Trophoblast cell (in vitro differentiated cells and primary cell): Measurements from ENCODE around the gene SLC6A18.

Experiments
- DNase-seq, 2 donors: peaks; one replicate each; pipeline ENCODE4 v3.0.0-alpha.2; 2016
- H2AFZ ChIP-seq: 2 replicates; pipeline ENCODE4 v1.6.1; 2013; ENCODE audit warnings: low read length, moderate library complexity, mild to moderate bottlenecking; ENCODE audit not compliant: insufficient read depth, poor library complexity
- H2AK5ac ChIP-seq: 2 replicates; pipeline ENCODE4 v1.6.1; 2013; ENCODE audit warnings: mild to moderate bottlenecking, low read length
- H2BK120ac ChIP-seq: 2 replicates; pipeline ENCODE4 v1.6.1; 2013; ENCODE audit warnings: low read length, mild to moderate bottlenecking, moderate library complexity; ENCODE audit not compliant: insufficient read depth, poor library complexity
- H2BK12ac ChIP-seq: 2 replicates; pipeline ENCODE4 v1.6.1; 2013; ENCODE audit warnings: mild to moderate bottlenecking, low read length, moderate library complexity
- H2BK5ac ChIP-seq: 2 replicates; pipeline ENCODE4 v1.6.1; 2013; ENCODE audit warnings: low read length, low read depth, moderate library complexity, mild to moderate bottlenecking; ENCODE audit not compliant: poor library complexity
- H3K14ac ChIP-seq: 2 replicates; pipeline ENCODE4 v1.6.1; 2013; ENCODE audit warnings: mild to moderate bottlenecking, low read length
- H3K18ac ChIP-seq: 2 replicates; pipeline ENCODE4 v1.6.1; 2013; ENCODE audit warnings: mild to moderate bottlenecking, low read length
- H3K23ac ChIP-seq: 2 replicates; pipeline ENCODE4 v1.6.1; 2013; ENCODE audit warnings: low read length
- H3K27ac ChIP-seq: 2 replicates; pipeline ENCODE4 v1.5.1; 2013; ENCODE audit warnings: low read depth, mild to moderate bottlenecking, inconsistent platforms, low read length, moderate library complexity
- H3K27me3 ChIP-seq: 2 replicates; pipeline ENCODE4 v1.6.1; 2013; ENCODE audit warnings: inconsistent platforms, mild to moderate bottlenecking, low read length, moderate library complexity; ENCODE audit not compliant: insufficient read depth
- H3K36me3 ChIP-seq, 2 experiments: 1 replicate in 1 of 2; 2 replicates in 1 of 2; pipeline ENCODE4 v1.6.1; 2013; ENCODE audit warnings: low read length in 2 of 2, mild to moderate bottlenecking in 2 of 2, moderate library complexity in 1 of 2; ENCODE audit not compliant: insufficient read depth in 2 of 2, control insufficient read depth in 1 of 2
- H3K4ac ChIP-seq: 2 replicates; pipeline ENCODE4 v1.6.1; 2013; ENCODE audit warnings: low read depth, mild to moderate bottlenecking, low read length, moderate library complexity
- H3K4me1 ChIP-seq, 2 experiments: 1 replicate in 1 of 2; 2 replicates in 1 of 2; pipeline ENCODE4 v1.6.1; 2013; ENCODE audit warnings: low read length in 2 of 2, mild to moderate bottlenecking in 2 of 2, moderate library complexity in 1 of 2; ENCODE audit not compliant: insufficient read depth in 2 of 2, control insufficient read depth in 1 of 2
- H3K4me2 ChIP-seq: 2 replicates; pipeline ENCODE4 v1.6.1; 2013; ENCODE audit warnings: inconsistent platforms, mild to moderate bottlenecking, low read length, moderate library complexity
- H3K4me3 ChIP-seq: 2 replicates; pipeline ENCODE4 v1.5.1; 2013; ENCODE audit warnings: mild to moderate bottlenecking, low read depth, low read length, inconsistent platforms
- H3K79me1 ChIP-seq: one replicate; pipeline ENCODE4 v1.6.1; 2013; ENCODE audit warnings: low read length
- H3K79me2 ChIP-seq: 2 replicates; pipeline ENCODE4 v1.6.1; 2013; ENCODE audit warnings: low read length, mild to moderate bottlenecking; ENCODE audit not compliant: control insufficient read depth, insufficient read depth, poor library complexity
- H3K9ac ChIP-seq: 2 replicates; pipeline ENCODE4 v1.6.1; 2013; ENCODE audit warnings: mild to moderate bottlenecking, low read length
- H3K9me3 ChIP-seq: 2 replicates; pipeline ENCODE4 v1.6.1; 2013; ENCODE audit warnings: low read depth, mild to moderate bottlenecking, control low read depth, inconsistent platforms, low read length; ENCODE audit not compliant: insufficient read depth
- H4K12ac ChIP-seq: 2 replicates; pipeline ENCODE4 v1.6.1; 2013; ENCODE audit warnings: low read depth, mild to moderate bottlenecking, low read length, moderate library complexity
- H4K8ac ChIP-seq: 2 replicates; pipeline ENCODE4 v1.6.1; 2013; ENCODE audit warnings: low read depth, mild to moderate bottlenecking, low read length, moderate library complexity
- H4K91ac ChIP-seq: one replicate; pipeline ENCODE4 v1.6.1; 2013; ENCODE audit warnings: low read depth, mild to moderate bottlenecking, low read length, moderate library complexity
- WGBS: extraction: QIAGEN DNeasy Blood & Tissue Kit; methylation state at CpG from one replicate; pipeline ENCODE4 v1.1.7; 2013; ENCODE audit warnings: missing lambda C conversion rate; ENCODE audit not compliant: insufficient read length, insufficient coverage; ENCODE audit errors: extremely low coverage; 5-methylcytosine and 5-hydroxymethylcytosine counted together

SLC6A18 gene

GRCh38 chr5:1257363-1257762 is 32.2 kb downstream of the SLC6A18 start:
- H3K14ac ChIP-seq: no peak overlapping the region
- no peak overlapping the region for H3K4me2 ChIP-seq
- H3K79me2 ChIP-seq: no peaks in the 10 kb centered on the region
- no peak overlapping the region for H4K8ac ChIP-seq
- H3K23ac ChIP-seq: no peak overlapping the region
- no peak overlapping the region for H4K91ac ChIP-seq
- no peak overlapping the region for H2BK120ac ChIP-seq
- no CpG with 5 or more reads among the region's 17 CpGs for WGBS
- no peak for DNase-seq
- no peak overlapping the region for H3K4me3 ChIP-seq
- H3K36me3 ChIP-seq: no peaks in the 10 kb centered on the region
- H3K27me3 ChIP-seq: no peaks in the 10 kb centered on the region
- no peak overlapping the region for H3K27ac ChIP-seq
- no peak overlapping the region for H2BK5ac ChIP-seq
- H3K9ac ChIP-seq: no peak overlapping the region
- H3K9me3 ChIP-seq: peaks cover 24% of the 10 kb centered on the region
- no peak overlapping the region for H2AK5ac ChIP-seq
- no peak overlapping the region for H2BK12ac ChIP-seq
- no peak overlapping the region for H3K4ac ChIP-seq
- no peaks in the 10 kb centered on the region for H3K4me1 ChIP-seq
- no peaks in the 10 kb centered on the region for H3K79me1 ChIP-seq
- no peak overlapping the region for H3K18ac ChIP-seq
- H2AFZ ChIP-seq: no peak overlapping the region
- no peak overlapping the region for H4K12ac ChIP-seq

DNA sequence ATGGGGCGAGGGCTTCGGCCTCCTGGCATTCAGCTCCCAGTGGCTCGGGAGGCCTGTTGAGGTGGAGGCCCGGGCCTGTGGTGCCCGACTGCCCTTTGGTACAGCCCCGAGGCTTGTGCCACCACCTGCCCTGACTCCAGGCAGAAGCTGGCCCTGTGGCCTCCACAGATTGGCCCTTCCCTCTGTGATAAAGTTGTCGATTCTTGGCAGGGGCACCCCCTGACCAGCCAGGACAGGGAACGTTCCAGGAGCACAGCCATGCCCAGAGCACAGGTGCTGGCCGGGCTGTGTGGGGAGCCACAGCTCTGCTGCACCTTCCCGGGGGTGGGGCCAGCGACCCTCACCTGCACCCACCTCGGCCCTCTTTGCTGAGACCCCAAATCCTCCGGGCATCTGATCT is 32.7 kb downstream of the SLC6A18 start:
- no peak overlapping the region for H3K4me2 ChIP-seq
- H2AFZ ChIP-seq: no peak overlapping the region
- no peak overlapping the region for H4K8ac ChIP-seq
- H4K12ac ChIP-seq: no peak overlapping the region
- H3K9ac ChIP-seq: no peak overlapping the region
- H3K4ac ChIP-seq: no peak overlapping the region
- H3K4me3 ChIP-seq: no peak overlapping the region
- no peak overlapping the region for H2BK5ac ChIP-seq
- H3K36me3 ChIP-seq: no peaks in the 10 kb centered on the region
- no peak overlapping the region for H2AK5ac ChIP-seq
- no peak overlapping the region for H3K14ac ChIP-seq
- no peak overlapping the region for H3K23ac ChIP-seq
- H2BK12ac ChIP-seq: no peak overlapping the region
- DNase-seq: no peak
- no CpG with 5 or more reads among the region's 13 CpGs for WGBS
- H3K9me3 ChIP-seq: peaks cover 29% of the 10 kb centered on the region
- no peak overlapping the region for H4K91ac ChIP-seq
- H3K79me2 ChIP-seq: no peaks in the 10 kb centered on the region
- no peak overlapping the region for H3K27ac ChIP-seq
- no peak overlapping the region for H2BK120ac ChIP-seq
- H3K27me3 ChIP-seq: no peaks in the 10 kb centered on the region
- H3K18ac ChIP-seq: no peak overlapping the region
- no peaks in the 10 kb centered on the region for H3K4me1 ChIP-seq
- H3K79me1 ChIP-seq: no peaks in the 10 kb centered on the region

DNA sequence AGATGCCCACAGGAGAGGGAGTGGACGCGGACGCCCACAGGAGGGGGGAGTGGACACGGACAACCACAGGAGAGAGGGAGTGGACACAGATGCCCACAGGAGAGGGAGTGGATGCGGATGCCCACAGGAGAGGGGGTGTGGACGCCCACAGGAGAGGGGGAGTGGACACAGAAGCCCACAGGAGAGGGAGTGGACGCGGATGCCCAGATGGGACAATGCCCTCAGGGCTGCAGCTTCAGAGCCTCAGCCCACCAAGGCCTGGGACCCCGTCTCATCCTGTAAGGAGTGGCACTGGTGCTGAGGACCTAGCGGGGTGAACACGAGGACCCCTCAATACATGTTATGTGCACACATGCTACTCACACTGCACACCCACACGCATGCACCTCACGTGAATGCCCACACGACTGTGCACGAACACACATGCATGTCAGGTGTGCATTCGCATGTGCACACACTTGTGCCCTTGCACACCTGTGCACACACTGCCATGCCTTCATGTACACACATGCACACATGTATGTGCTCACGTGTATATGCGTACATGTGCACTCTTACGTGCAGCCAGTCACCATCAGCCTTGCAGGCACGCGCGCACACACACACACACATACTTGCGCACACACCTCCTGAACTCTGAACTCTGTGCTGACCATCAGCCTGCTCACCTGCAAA is 34.8 kb downstream of the SLC6A18 start:
- no peak overlapping the region for H2AK5ac ChIP-seq
- H3K4me2 ChIP-seq: no peak overlapping the region
- H3K23ac ChIP-seq: no peak overlapping the region
- H3K4ac ChIP-seq: no peak overlapping the region
- no peak overlapping the region for H2BK5ac ChIP-seq
- H4K12ac ChIP-seq: no peak overlapping the region
- H3K36me3 ChIP-seq: no peaks in the 10 kb centered on the region
- H3K18ac ChIP-seq: no peak overlapping the region
- H3K14ac ChIP-seq: no peak overlapping the region
- no peak overlapping the region for H2AFZ ChIP-seq
- H2BK120ac ChIP-seq: no peak overlapping the region
- no peaks in the 10 kb centered on the region for H3K27me3 ChIP-seq
- no peaks in the 10 kb centered on the region for H3K4me1 ChIP-seq
- H3K79me1 ChIP-seq: no peaks in the 10 kb centered on the region
- H3K27ac ChIP-seq: no peak overlapping the region
- no peak overlapping the region for H4K91ac ChIP-seq
- DNase-seq: no peak
- WGBS: no CpG with 5 or more reads among the region's 23 CpGs
- no peak overlapping the region for H2BK12ac ChIP-seq
- no peak overlapping the region for H3K9ac ChIP-seq
- no peaks in the 10 kb centered on the region for H3K79me2 ChIP-seq
- no peak overlapping the region for H3K4me3 ChIP-seq
- H4K8ac ChIP-seq: no peak overlapping the region
- peaks cover 37% of the 10 kb centered on the region for H3K9me3 ChIP-seq

DNA sequence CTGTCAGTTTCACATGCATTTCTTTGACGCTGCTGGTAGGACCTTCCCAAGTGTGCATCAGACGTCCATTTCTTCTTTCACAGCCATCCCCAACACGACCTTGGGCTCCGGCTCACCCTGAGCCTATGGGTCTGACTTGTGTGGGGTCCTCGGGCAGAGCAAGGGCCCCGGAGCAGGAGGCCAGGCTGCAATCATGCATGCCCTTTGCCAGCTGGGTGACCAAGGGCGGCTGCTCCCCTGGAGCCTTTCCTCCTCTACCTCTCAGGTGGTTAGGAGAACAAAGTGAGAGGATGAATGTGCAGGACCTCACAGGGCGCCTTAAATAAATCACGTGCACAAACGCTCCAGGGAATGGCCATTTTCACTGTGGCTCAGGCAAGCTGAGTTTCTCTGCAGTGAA is 36.5 kb downstream of the SLC6A18 start:
- WGBS: no CpG with 5 or more reads among the region's 10 CpGs
- Histone ChIP-seq H3K79me1 (no peaks in the 10 kb centered on the region), H4K91ac (no peak overlapping the region), H2AFZ (no peak overlapping the region), H3K36me3 (no peaks in the 10 kb centered on the region), H3K23ac (no peak overlapping the region), H4K8ac (no peak overlapping the region), H4K12ac (no peak overlapping the region), H3K4me2 (no peak overlapping the region), H3K4me3 (no peak overlapping the region), H2BK120ac (no peak overlapping the region), H3K4me1 (no peaks in the 10 kb centered on the region), H2BK5ac (no peak overlapping the region), H3K79me2 (no peaks in the 10 kb centered on the region), H3K4ac (no peak overlapping the region), H3K9ac (no peak overlapping the region), H3K27ac (no peak overlapping the region), H3K14ac (no peak overlapping the region), H2AK5ac (no peak overlapping the region), H3K9me3 (peaks cover 37% of the 10 kb centered on the region), H3K18ac (no peak overlapping the region), H2BK12ac (no peak overlapping the region), H3K27me3 (no peaks in the 10 kb centered on the region)
- DNase-seq: no peak
